ENCODE results near the gene SH2B3.

SH2B3 gene

GRCh38 chr12:111448266-111448830 lies 42.6 kb downstream of the SH2B3 start:
- no peak overlapping the region for H3K4me3 ChIP-seq (replicated peaks; ENCODE audit: low read depth, low read length)
- no peak for TF ChIP-seq CTCF (IDR thresholded peaks at IDR 0.05; ENCODE audit: low read depth, low read length, missing control alignments)
- DNase-seq (ENCODE audit: extremely low read depth, low read depth), result no peak

GRCh38 chr12:111448846-111449790 lies 43.4 kb downstream of the SH2B3 start:
- DNase-seq (ENCODE audit: extremely low read depth, low read depth), result no peak
- no peak overlapping the region for H3K4me3 ChIP-seq (replicated peaks; ENCODE audit: low read depth, low read length)
- no peak for TF ChIP-seq CTCF (IDR thresholded peaks at IDR 0.05; ENCODE audit: low read depth, low read length, missing control alignments)

- TF ChIP-seq CTCF (IDR thresholded peaks at IDR 0.05; ENCODE audit: low read depth, low read length, missing control alignments), result no peak
- DNase-seq (ENCODE audit: extremely low read depth, low read depth), result no peak
- no peak overlapping the region for H3K4me3 ChIP-seq (replicated peaks; ENCODE audit: low read depth, low read length)
Observed at GRCh38 chr12:111450676-111451075, 45.0 kb downstream of the SH2B3 start.

- no peak for DNase-seq (ENCODE audit: extremely low read depth, low read depth)
- no peak overlapping the region for H3K4me3 ChIP-seq (replicated peaks; ENCODE audit: low read depth, low read length)
- TF ChIP-seq CTCF (IDR thresholded peaks at IDR 0.05; ENCODE audit: low read depth, low read length, missing control alignments), result no peak
Observed at GRCh38 chr12:111451232-111451631, 45.5 kb downstream of the SH2B3 start.

- DNase-seq (ENCODE audit: extremely low read depth, low read depth), result no peak
- no peak overlapping the region for H3K4me3 ChIP-seq (replicated peaks; ENCODE audit: low read depth, low read length)
- peak; percentile 76 for TF ChIP-seq CTCF (IDR thresholded peaks at IDR 0.05; ENCODE audit: low read depth, low read length, missing control alignments)
Observed at GRCh38 chr12:111451649-111452129, 46.0 kb downstream of the SH2B3 start.

- TF ChIP-seq CTCF (IDR thresholded peaks at IDR 0.05; ENCODE audit: low read depth, low read length, missing control alignments), result no peak
- DNase-seq (ENCODE audit: extremely low read depth, low read depth), result no peak
- no peak overlapping the region for H3K4me3 ChIP-seq (replicated peaks; ENCODE audit: low read depth, low read length)
Observed at GRCh38 chr12:111453071-111453989, 47.6 kb downstream of the SH2B3 start.
